ENCODE results near the gene ROPN1B.
A peak's percentile ranks its signal among the peaks of the same experiment; 100 is the strongest.

Gene ROPN1B

GRCh38 chr3:126003447-126004190 lies 34.6 kb downstream of the ROPN1B start:
- DNase-seq = no peak

GRCh38 chr3:126004217-126004616 lies 35.2 kb downstream of the ROPN1B start:
- DNase-seq = no peak

GRCh38 chr3:126004692-126005091 lies 35.7 kb downstream of the ROPN1B start:
- DNase-seq = no peak

GRCh38 chr3:126005951-126006350 lies 37.0 kb downstream of the ROPN1B start:
- DNase-seq = no peak

GRCh38 chr3:126008219-126008618 lies 39.2 kb downstream of the ROPN1B start:
- DNase-seq = no peak

GRCh38 chr3:126009181-126009580 lies 40.2 kb downstream of the ROPN1B start:
- DNase-seq = no peak

GRCh38 chr3:126013751-126014156 lies 44.8 kb downstream of the ROPN1B start:
- DNase-seq = peak in 1 of 56 donors; percentile 5

GRCh38 chr3:126014252-126014651 lies 45.3 kb downstream of the ROPN1B start:
- DNase-seq = no peak

- DNase-seq = no peak
Observed at GRCh38 chr3:126015075-126015474, 46.1 kb downstream of the ROPN1B start.

- no peak for DNase-seq
Observed at GRCh38 chr3:126016616-126017015, 47.6 kb downstream of the ROPN1B start.

GRCh38 chr3:126017362-126017761 lies 48.4 kb downstream of the ROPN1B start:
- no peak for DNase-seq

- no peak for DNase-seq
Observed at GRCh38 chr3:126018545-126018944, 49.6 kb downstream of the ROPN1B start.

- DNase-seq = no peak
Observed at GRCh38 chr3:126018995-126019394, 50.0 kb downstream of the ROPN1B start.

- DNase-seq = no peak
Observed at GRCh38 chr3:126019683-126020082, 50.7 kb downstream of the ROPN1B start.

- no peak for DNase-seq
Observed at GRCh38 chr3:126021224-126021623, 52.2 kb downstream of the ROPN1B start.

GRCh38 chr3:126021702-126022101 lies 52.7 kb downstream of the ROPN1B start:
- DNase-seq = no peak

GRCh38 chr3:126022741-126023359 lies 53.9 kb downstream of the ROPN1B start:
- DNase-seq = no peak

- DNase-seq = no peak
Observed at GRCh38 chr3:126023390-126023789, 54.4 kb downstream of the ROPN1B start.

GRCh38 chr3:126024049-126024854 lies 55.3 kb downstream of the ROPN1B start:
- DNase-seq = no peak

GRCh38 chr3:126025116-126025729 lies 56.2 kb downstream of the ROPN1B start:
- no peak for DNase-seq

GRCh38 chr3:126025862-126026261 lies 56.9 kb downstream of the ROPN1B start:
- no peak for DNase-seq

GRCh38 chr3:126026277-126026751 lies 57.3 kb downstream of the ROPN1B start:
- no peak for DNase-seq
